Psoas muscle (tissue), 8 donors: Measurements from ENCODE around the gene PVR. TPM values are rescaled to one million over a fixed set of nuclear protein-coding genes. Genes with fewer than 3 reads are reported as not detected.
"Not testable (repeated sequence)": the region's sequence is repeated elsewhere in the genome, so short reads cannot be mapped to it uniquely, and the experiment has no call there.

Source experiments
- ATAC-seq, 4 donors: fragments of 200-7000 bp; cut with Tn5 transposase; one replicate each; pipeline ENCODE4 v1.9.1; 2020; ENCODE audit warnings: moderate library complexity in 3 of 4, mild to moderate bottlenecking in 2 of 4
- DNase-seq, 2 donors: peaks; one replicate each; pipeline ENCODE4 v3.0.0-alpha.2; 2020
- H3K27ac ChIP-seq: fragments of 200-600 bp; one replicate; pipeline ENCODE4 v1.8.0; 2022
- H3K27me3 ChIP-seq, 3 donors: fragments of 200-600 bp in 1 of 3; one replicate each; pipeline versions ENCODE4 v1.6.1 to v1.8.0; 2013 to 2022; ENCODE audit warnings: low read length in 2 of 3, mild to moderate bottlenecking in 2 of 3, moderate library complexity in 1 of 3; ENCODE audit not compliant: insufficient read depth in 3 of 3
- H3K36me3 ChIP-seq, 2 donors: fragments of 200-600 bp in 1 of 2; one replicate each; pipeline versions ENCODE4 v1.6.1 to v1.8.0; 2013 to 2022; ENCODE audit warnings: low read depth in 1 of 2, mild to moderate bottlenecking in 1 of 2, moderate library complexity in 1 of 2; ENCODE audit not compliant: insufficient read depth in 1 of 2
- H3K4me1 ChIP-seq: fragments of 200-600 bp; one replicate; pipeline ENCODE4 v1.8.0; 2022
- H3K4me3 ChIP-seq: fragments of 200-600 bp; one replicate; pipeline ENCODE4 v1.8.0; 2022; ENCODE audit warnings: mild to moderate bottlenecking
- H3K9me3 ChIP-seq: fragments of 200-600 bp; one replicate; pipeline ENCODE4 v1.8.0; 2022
- CTCF ChIP-seq: fragments of 200-600 bp; IDR thresholded peaks from one replicate; pipeline ENCODE4 v1.8.0; 2022; ENCODE audit warnings: antibody characterized with exemption
- WGBS, 3 donors: extraction: QIAGEN DNeasy Blood & Tissue Kit; methylation state at CpG; one replicate each; pipeline versions ENCODE4 v1.1.6 to v1.1.7; 2013; 5-methylcytosine and 5-hydroxymethylcytosine counted together
- intact Hi-C, 2 donors: fragments of 100-400 bp; cut with DNase I; formaldehyde crosslinking; loops; one replicate each; pipeline versions ENCODE4 v1.11.0 to v1.14.2; 2022
- polyA plus RNA-seq, 3 donors: library from polyadenylated mRNA; stranded (reverse); fragments of 200-250 nt; gene quantifications; one replicate each; pipeline ENCODE4 v1.2.3, GENCODE V29; 2013
- total RNA-seq, 4 donors: library from RNA; stranded (reverse); fragmentation: NEBNext Ultra II Directional in 2 of 4; extraction: Animal tissue kit (Norgen Biotek cat#: 25700) in 2 of 4; gene quantifications; one replicate each; pipeline versions ENCODE4 v1.2.1 to v1.2.4, GENCODE V29; 2021 to 2023
- donor health status: healthy with polysubstance abuse.
- donor health status: DM: no; HTN: no; CAD: no; lungs with moderate emphysema.
- donor health status: Bipolar disorder and iron deficiency.
- donor health status: healthy.
- donor health status: DM: yes; HTN: yes; CAD: no.
- donor health status: DM: no; HTN: no; CAD: no.
- donor health status: DM: no; HTN: no; CAD: no.
- donor health status: DM: yes; HTN: yes; CAD: no.

The PVR gene
- total and polyA plus RNA-seq, 7 donors, result 21.0 to 117 (median 44.4) TPM

GRCh38 chr19:44705502-44706010 lies 61.8 kb downstream of the PVR start:
- Histone ChIP-seq H3K36me3 (no peaks in the 10 kb centered on the region), H3K9me3 (no peaks in the 10 kb centered on the region), H3K27me3 (no peaks in the 10 kb centered on the region), H3K4me1 (no peaks in the 10 kb centered on the region), H3K4me3 (no peak overlapping the region), H3K27ac (no peak overlapping the region)
- intact Hi-C loops, result no loop called here
- ATAC-seq, result no peak
- 68 to 74% (median 69%) methylated on average over 12 of the region's 12 CpGs for WGBS, 3 donors
- no peak for TF ChIP-seq CTCF
- no peak for DNase-seq

- no peak for DNase-seq
- whole genome bisulfite sequencing, 3 donors, result 48 to 67% (median 49%) methylated on average over 6 of the region's 6 CpGs
- Histone ChIP-seq H3K27me3 (no peaks in the 10 kb centered on the region), H3K9me3 (no peaks in the 10 kb centered on the region), H3K27ac (no peak overlapping the region), H3K36me3 (no peaks in the 10 kb centered on the region), H3K4me1 (no peaks in the 10 kb centered on the region), H3K4me3 (no peak overlapping the region)
- ATAC-seq, result no peak
- intact Hi-C loops, result no loop called here
- TF ChIP-seq CTCF, result no peak
Measured at GRCh38 chr19:44706506-44707236, 63.0 kb downstream of the PVR start.

GRCh38 chr19:44707794-44708193 lies 64.1 kb downstream of the PVR start:
- no peaks in the 10 kb centered on the region for H3K4me1 ChIP-seq
- no peak overlapping the region for H3K4me3 ChIP-seq
- no peak for DNase-seq
- no peaks in the 10 kb centered on the region for H3K9me3 ChIP-seq
- no peak overlapping the region for H3K27ac ChIP-seq
- TF ChIP-seq CTCF, result no peak
- no peak for ATAC-seq
- no peaks in the 10 kb centered on the region for H3K27me3 ChIP-seq
- WGBS, 3 donors, result 62 to 77% (median 62%) methylated on average over 20 of the region's 20 CpGs
- no peaks in the 10 kb centered on the region for H3K36me3 ChIP-seq
- intact Hi-C loops, result no loop called here

- intact Hi-C loops, result no loop called here
- Histone ChIP-seq H3K4me3 (no peak overlapping the region), H3K27me3 (no peaks in the 10 kb centered on the region), H3K4me1 (no peaks in the 10 kb centered on the region), H3K36me3 (no peaks in the 10 kb centered on the region), H3K9me3 (no peaks in the 10 kb centered on the region), H3K27ac (no peak overlapping the region)
- no peak for TF ChIP-seq CTCF
- ATAC-seq, result no peak
- WGBS, 3 donors, result 76 to 88% (median 79%) methylated on average over 5 of the region's 5 CpGs
- no peak for DNase-seq
Measured at GRCh38 chr19:44708940-44709339, 65.2 kb downstream of the PVR start.

GRCh38 chr19:44709434-44710266 lies 65.9 kb downstream of the PVR start:
- H3K36me3 ChIP-seq, intact Hi-C loops, DNase-seq, H3K27me3 ChIP-seq, H3K4me1 ChIP-seq, H3K9me3 ChIP-seq, H3K27ac ChIP-seq, ATAC-seq, H3K4me3 ChIP-seq: not testable (repeated sequence)
- WGBS, 3 donors, result 69 to 83% (median 74%) methylated on average over 3 to 4 of the region's 4 CpGs
